Esophagus muscularis mucosa (tissue), 3 donors: ENCODE measurements around the gene CYREN.

Experiments used
- CTCF ChIP-seq, 3 experiments: fragments of 200-600 bp in 2 of 3; fragments of 450-650 bp in 1 of 3; sonication (generic) in 2 of 3; IDR thresholded peaks; one replicate each; pipeline ENCODE4 v1.5.1; 2017 to 2019; ENCODE audit warnings: antibody characterized with exemption in 3 of 3, mild to moderate bottlenecking in 2 of 3, moderate library complexity in 1 of 3
- POLR2A ChIP-seq: fragments of 450-650 bp; IDR thresholded peaks from one replicate; pipeline ENCODE4 v1.6.1; 2017; ENCODE audit warnings: antibody characterized with exemption, moderate library complexity, mild to moderate bottlenecking, low read depth
- POLR2AphosphoS5 ChIP-seq, 2 donors: sonication (generic); formaldehyde crosslinking; IDR thresholded peaks; one replicate each; pipeline ENCODE4 v1.6.1; 2017; ENCODE audit warnings: antibody characterized with exemption in 2 of 2

- no peak for TF ChIP-seq CTCF (IDR thresholded peaks at IDR 0.05)
- TF ChIP-seq POLR2A = no peak
- no peak for TF ChIP-seq POLR2AphosphoS5 (IDR thresholded peaks at IDR 0.05)
These were observed 40.9 kb downstream of the CYREN start for GRCh38 chr7:135129579-135129978.
